ENCODE data around the gene SERPINA10.

DNA sequence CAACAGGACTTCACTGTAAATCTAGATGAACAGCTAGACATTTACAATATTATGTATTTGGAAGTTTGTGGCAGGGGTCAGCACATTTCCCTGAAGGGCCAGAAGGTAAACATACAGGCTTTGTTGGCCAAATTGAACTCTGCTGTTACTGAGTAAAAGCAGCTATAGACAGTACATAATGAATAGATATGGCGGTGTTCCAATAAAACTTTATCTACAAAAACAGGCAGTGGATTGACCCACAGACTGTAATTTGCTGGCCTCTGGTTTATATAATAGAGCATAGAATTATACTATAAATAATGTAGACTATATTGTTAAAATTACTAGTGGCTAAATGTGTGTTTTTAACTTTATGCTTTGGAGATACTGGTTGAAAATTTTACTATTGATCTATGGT lies 25.7 kb downstream of the SERPINA10 start:
- no peak for TF ChIP-seq CTCF (IDR thresholded peaks at IDR 0.05; ENCODE audit: low read depth, low read length, poor library complexity, severe bottlenecking)
- no peak for TF ChIP-seq EZH2phosphoT487 (IDR thresholded peaks at IDR 0.05; ENCODE audit: borderline replicate concordance, low read length)

Data from DOHH2 (cell line).